GM18867 (cell line): ENCODE results near the gene GOSR1.
"Not testable (repeated sequence)": the region's sequence is repeated elsewhere in the genome, so short reads cannot be mapped to it uniquely, and the experiment has no call there.

ENCODE experiments used
- ATAC-seq: cut with Tn5 transposase; IDR thresholded peaks from one replicate; pipeline ENCODE4 v1.9.1; 2021; ENCODE audit warnings: mild to moderate bottlenecking, moderate library complexity; ENCODE audit not compliant: unreplicated experiment

Gene GOSR1

GRCh38 chr17:30559656-30560055, 82.4 kb downstream of the GOSR1 start:
- ATAC-seq = no peak

- ATAC-seq = not testable (repeated sequence)
Observed at GRCh38 chr17:30560117-30561026, 83.2 kb downstream of the GOSR1 start.

GRCh38 chr17:30561766-30562165, 84.6 kb downstream of the GOSR1 start:
- ATAC-seq = not testable (repeated sequence)

GRCh38 chr17:30563131-30563904, 86.1 kb downstream of the GOSR1 start:
- ATAC-seq = not testable (repeated sequence)

- not testable (repeated sequence) for ATAC-seq
Observed at GRCh38 chr17:30563905-30564390, 86.7 kb downstream of the GOSR1 start.

- ATAC-seq = not testable (repeated sequence)
Observed at GRCh38 chr17:30564422-30565072, 87.3 kb downstream of the GOSR1 start.

GRCh38 chr17:30565073-30565935, 88.1 kb downstream of the GOSR1 start:
- no peak for ATAC-seq

- ATAC-seq = not testable (repeated sequence)
Observed at GRCh38 chr17:30566104-30566503, 88.9 kb downstream of the GOSR1 start.

GRCh38 chr17:30566516-30567225, 89.5 kb downstream of the GOSR1 start:
- ATAC-seq = not testable (repeated sequence)

GRCh38 chr17:30567231-30568116, 90.3 kb downstream of the GOSR1 start:
- ATAC-seq = no peak

GRCh38 chr17:30568117-30568430, 90.9 kb downstream of the GOSR1 start:
- ATAC-seq = no peak

- not testable (repeated sequence) for ATAC-seq
Observed at GRCh38 chr17:30569531-30570175, 92.4 kb downstream of the GOSR1 start.

- no peak for ATAC-seq
Observed at GRCh38 chr17:30570191-30570590, 93.0 kb downstream of the GOSR1 start.

- no peak for ATAC-seq
Observed at GRCh38 chr17:30570596-30571265, 93.5 kb downstream of the GOSR1 start.

GRCh38 chr17:30571404-30571803, 94.2 kb downstream of the GOSR1 start:
- ATAC-seq = not testable (repeated sequence)

- ATAC-seq = no peak
Observed at GRCh38 chr17:30571921-30572320, 94.7 kb downstream of the GOSR1 start.
